Esophagus mucosa (tissue), 1 donor: ENCODE data around the gene DLG1. TPM values are rescaled to one million over a fixed set of nuclear protein-coding genes. Genes with fewer than 3 reads are reported as not detected.
"Not testable (repeated sequence)": the region's sequence is repeated elsewhere in the genome, so short reads cannot be mapped to it uniquely, and the experiment has no call there.

Experiments
- ATAC-seq: fragments of 200-7000 bp; cut with Tn5 transposase; one replicate; pipeline ENCODE4 v1.9.1; 2020
- total RNA-seq: library from RNA; stranded (reverse); gene quantifications from one replicate; pipeline ENCODE4 v1.2.4, GENCODE V29; 2023
- donor health status: DM: yes; HTN: yes; CAD: no.

Gene DLG1
- total RNA-seq, 1 donor from 2014 or later = 113 TPM

DNA sequence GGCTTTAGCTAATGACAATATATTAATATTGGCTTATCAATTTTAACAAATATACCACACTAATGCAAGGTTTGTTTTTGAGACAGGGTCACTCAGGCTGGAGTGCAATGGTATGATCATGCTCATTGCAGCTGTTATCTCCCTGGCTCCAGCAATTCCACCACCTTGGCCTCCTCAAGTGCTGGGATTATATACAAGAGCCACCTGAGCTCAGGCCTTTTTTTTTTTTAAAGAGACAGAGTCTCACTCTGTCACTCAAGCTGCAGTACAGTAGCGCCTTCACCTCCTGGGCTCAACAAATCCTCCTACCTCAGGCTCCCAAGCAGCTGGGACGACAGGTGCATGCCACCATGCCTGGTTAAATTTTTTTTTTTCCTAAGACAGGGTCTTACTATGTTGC, 11.7 kb downstream of the DLG1 start:
- peak; percentile 10 for ATAC-seq

DNA sequence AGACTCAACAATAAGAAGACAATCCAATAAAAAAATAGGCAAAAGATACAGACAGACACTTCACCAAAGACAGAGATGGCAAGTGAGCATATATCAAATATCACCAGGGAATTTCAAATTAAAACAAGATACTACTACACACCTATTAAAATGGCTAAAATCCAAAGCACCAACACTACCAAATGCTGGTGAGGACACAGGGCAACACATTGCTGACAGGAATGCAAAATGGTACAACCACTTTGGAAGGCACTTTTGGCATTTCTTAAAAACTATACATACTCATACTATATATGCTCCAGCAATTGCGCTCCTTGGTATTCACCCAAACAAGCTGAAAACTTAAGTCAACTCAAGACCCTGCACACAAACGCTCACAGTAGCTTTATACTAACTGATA, 12.9 kb downstream of the DLG1 start:
- ATAC-seq = no peak

DNA sequence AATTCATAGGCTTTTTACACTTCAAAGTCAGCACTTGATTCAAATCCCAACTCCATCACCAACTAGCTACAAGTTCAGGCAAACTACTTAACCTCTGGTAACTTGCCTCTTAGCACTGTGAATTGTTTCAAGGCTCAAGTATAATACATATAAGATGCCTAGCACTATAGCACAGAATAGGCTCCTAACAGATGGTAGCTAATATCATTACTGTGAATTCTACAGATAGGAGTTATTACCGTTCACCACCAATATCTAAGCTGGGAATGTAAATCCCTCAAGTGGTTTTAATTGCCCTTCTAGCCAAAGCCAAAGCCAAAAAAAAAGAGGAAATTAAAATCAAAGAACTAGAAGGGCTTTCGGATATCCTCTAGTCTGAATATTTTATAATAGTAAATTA, 15.4 kb downstream of the DLG1 start:
- ATAC-seq = no peak

DNA sequence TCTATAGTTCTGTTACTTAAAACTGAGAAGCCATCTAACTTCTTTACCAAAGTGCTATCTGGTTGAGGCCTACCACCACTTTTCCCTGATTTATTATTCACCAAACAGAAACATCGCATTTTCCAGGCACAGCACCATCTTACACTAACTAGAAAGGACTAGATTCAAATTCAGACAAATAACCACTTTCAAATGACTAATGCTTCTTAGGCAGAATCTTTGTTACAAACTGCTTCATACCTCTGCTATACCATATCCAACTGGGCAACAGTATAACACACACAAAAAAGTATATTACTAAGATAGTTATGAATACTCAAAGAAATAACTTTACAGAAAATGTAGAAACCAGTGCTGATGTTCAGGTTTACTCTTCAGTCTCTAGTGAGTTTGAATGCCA, 16.6 kb downstream of the DLG1 start:
- ATAC-seq = no peak

DNA sequence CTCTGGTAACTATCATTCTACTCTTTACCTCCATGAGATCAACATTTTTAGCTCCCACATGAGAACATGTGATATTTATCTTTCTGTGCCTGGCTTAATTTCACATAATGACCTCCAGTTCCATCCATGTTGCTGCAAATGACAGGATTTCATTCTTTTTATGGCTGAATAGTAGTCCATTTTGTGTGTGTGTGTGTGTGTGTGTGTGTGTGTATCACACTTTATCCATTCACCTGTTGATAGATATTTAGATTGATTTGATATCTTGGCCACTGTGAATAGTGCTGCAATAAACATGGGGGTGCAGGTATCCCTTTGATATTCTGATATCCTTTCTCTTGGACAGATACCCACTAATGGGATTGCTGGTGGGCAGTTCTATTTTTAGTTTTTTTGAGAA, 18.3 kb downstream of the DLG1 start:
- ATAC-seq = no peak

DNA sequence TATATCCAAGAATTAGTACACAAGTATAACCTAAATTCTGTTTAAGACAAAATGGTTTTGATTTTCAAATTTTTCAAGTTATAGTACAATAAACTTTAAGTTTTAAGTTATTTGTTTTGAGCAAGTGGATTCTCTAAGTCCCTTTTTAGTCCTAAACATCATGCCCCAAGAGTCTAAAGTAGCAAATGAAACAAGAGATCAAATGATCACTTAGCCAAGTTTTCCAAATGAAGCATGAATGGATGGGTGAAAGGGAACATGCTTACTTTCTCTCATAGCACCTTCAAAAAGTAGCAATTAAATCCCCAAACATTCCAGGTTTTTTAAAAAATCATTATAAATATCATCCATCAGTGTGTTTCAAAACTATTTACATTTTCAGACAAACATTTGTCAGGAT, 19.5 kb downstream of the DLG1 start:
- no peak for ATAC-seq

DNA sequence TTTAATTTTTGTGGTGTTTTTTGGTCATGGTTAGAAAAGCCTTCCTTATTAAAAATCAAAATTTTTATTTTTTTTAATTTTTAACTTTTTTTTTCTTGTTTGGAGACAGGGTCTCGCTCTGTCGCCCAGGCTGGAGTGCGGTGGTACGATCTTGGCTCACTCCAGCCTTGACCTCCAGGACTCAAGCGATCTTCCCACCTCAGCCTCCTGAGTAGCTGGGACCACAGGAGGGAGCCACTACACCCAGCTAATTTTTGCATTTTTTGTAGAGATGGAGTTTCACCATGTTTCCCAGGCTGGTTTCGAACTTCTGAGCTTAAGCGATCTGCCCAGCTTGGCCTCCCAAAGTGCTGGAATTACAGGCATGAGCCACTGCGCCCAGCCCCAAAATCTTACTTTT, 21.6 kb downstream of the DLG1 start:
- not testable (repeated sequence) for ATAC-seq

DNA sequence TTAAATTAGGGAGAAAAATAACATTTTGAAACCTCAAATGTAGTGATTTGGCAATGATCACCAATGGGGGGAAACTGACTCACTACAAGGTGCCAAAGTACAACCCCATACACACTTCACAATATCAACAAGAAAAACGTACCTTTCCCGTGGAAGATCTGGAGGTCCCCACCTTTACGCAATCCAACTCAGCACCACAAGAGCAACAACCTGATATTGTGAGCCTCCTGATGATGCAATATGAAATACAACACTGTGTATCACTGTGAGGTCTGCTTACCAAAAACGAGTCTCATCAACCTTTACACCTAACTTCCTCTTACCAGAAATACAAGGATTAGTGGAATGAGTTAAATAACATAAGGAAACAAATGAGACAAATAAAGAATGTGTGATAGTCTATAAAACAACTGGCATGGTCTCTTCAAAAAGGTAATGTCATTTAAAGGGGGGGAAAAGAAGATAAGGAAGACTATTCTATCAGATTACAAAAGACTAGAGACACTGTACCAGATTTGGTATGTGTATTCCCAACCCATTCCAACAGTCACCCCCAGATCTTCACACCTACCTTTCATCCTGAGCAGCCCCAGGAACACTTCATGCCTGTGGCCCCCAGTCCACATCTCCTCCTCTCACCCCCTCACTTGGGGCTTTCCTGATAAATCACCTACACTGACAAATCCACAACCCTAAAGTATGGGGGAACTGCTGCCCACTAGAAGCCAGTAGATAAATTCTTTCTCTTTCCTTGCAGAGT, 27.7 kb downstream of the DLG1 start:
- ATAC-seq = peak; percentile 49

DNA sequence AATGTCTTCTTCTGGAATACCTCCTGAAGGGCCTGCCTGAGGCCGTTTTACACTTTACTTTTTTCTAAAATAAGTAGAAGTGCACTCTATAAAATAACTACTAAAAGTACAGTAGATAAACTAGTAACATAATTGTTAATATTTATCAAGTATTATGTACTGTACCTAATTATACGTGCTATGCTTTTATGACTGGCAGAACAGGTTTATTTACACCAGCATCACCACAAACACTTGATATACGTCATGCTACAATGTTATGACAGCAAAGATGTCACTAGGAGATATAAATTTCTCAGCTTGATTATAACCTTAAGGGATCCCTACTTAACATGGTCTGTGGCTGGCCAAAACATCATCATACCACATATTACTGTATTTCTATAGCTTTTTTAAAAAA, 29.4 kb downstream of the DLG1 start:
- ATAC-seq = peak; percentile 29

DNA sequence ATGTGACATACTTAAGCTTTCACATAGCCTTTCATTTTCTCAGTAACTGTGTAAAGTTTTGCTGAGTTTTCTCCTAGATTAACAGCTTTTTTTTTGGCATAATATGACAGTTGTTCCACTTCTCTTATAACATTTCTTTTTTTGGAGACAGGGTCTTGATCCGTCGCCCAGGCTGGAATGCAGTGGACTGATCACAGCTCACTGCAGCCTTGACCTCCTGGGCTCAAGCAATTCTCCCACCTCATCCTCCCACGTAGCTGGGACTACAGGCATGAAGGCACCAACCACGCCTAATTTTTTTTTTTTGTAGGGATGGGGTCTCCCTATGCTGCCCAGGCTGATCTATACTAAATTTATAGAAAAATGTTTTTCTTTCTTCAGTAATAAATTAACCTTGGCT, 30.1 kb downstream of the DLG1 start:
- ATAC-seq = no peak

DNA sequence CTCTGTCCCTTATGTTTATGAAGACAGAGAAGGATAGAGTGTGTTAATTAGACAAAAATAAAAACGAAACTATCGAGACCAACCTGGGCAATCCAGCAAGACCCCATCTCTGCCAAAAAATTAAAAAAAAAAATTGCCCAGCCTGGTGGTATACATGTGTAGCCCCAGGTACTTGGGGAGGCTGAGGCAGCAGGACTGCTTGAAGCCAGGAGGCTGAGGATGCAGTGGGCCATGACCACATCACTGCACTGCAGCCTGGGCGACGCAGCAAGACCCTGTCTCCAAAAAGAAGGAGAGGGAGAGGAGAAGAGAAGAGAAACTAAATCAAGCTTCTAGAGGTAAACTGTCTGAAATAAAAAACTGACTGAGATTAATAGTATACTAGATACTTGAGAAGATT, 32.1 kb downstream of the DLG1 start:
- no peak for ATAC-seq

DNA sequence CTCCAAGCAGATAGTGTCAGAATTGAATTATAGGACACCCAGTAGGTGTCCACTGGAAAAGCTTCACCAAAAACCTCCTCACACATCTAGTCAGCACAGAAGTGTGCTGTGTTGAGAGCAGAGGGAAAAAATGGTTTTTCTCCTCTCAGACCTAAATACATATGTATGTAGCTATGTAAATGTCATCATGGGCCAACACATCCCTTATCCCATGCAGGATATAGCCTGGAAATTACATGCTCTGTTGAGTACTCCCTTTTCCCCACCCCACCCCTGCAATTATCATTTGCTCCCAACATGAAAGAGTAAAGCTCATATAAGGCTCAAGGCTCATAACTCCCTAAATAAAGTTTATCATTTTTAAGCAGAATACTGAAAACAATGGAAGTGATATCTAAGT, 35.7 kb downstream of the DLG1 start:
- no peak for ATAC-seq

DNA sequence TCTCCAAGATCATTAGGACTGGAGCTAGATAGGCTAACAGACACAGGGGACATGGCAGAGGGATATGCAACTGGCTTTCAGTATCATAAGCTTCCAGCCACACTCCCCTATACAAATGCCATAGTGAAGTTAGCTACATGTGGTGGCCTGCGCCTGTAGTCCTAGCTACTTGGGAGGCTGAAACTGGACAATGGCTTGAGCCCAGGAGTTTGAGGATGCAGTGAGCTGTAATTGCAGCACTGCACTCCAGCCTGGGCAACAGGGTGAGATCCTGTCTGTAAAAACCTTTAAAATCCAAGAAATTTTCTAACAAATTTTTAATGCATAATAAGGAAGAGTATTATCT, 37.3 kb downstream of the DLG1 start:
- ATAC-seq = no peak

DNA sequence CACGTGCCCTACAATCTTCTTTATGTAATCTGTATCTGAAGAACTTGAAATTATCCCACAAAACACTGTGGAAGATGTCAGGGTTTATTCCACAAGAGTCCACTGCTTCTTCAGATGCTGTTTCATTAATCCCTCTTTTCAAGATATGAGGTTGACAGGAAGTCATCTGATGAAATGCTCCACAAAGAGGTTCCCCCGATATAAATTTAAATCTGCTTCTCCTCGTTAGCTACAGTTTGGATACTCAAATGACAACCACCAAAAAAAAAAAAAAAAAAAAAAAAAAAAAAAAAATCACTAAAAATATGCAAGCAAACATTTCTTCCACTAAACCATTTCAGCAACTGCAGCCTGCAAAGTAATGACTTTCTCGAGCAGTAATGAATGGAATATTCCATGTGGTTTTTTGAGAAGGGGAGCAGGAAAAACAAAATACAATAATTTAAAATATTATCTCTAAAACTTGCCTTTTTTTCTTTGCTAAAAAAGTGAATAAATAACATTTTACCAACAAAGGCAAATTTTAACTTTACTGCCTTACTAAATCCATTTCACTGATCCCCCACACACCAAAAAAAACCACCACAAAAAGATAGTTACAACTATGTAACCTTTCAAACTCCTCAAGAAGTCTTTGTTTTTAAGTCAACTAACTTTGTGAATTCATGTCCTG, 37.8 kb downstream of the DLG1 start:
- no peak for ATAC-seq

DNA sequence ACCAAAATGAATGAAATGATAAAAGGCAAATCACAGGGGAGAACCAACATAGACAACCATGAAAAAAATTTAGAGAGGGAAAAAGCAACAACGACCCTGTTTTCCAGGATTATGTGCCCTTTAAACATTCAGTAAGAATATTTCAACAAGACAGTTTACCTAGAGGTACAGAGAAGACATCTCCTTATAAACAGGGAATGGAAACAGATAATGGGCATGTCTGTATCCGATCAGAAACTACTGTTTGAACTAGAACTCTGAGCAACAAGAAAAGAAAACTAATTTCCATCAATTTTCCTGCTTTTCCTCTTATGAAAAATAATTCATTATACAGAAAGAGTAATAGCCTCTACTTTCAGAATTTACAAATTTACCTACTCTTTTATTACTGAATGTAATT, 39.3 kb downstream of the DLG1 start:
- no peak for ATAC-seq

DNA sequence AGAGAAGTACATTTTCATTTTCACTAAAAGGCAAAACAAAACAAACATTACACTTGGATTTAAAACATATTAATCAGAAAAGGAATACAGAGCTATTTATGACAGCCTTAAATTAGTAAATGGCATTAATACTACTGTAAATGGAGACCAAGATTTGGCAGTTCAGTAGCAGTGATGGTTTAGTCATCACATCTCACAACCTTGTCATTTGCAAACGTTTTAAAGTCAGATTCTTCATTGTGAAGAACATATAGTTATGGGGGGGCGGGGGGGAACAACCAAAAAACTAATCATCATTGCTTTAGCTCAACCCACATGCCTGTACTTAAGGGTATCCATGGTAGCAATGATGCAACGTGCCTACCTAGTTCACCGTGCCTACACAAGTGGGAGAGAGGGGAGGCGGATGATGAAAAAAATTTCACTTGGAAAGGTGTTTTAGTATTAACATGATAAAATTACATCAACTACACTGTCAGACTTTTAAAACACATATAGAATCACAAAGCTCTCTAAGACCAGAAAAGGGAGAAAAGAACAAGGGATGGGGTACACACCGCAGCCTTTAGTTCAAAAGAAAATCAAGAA, 40.1 kb downstream of the DLG1 start:
- ATAC-seq = no peak

DNA sequence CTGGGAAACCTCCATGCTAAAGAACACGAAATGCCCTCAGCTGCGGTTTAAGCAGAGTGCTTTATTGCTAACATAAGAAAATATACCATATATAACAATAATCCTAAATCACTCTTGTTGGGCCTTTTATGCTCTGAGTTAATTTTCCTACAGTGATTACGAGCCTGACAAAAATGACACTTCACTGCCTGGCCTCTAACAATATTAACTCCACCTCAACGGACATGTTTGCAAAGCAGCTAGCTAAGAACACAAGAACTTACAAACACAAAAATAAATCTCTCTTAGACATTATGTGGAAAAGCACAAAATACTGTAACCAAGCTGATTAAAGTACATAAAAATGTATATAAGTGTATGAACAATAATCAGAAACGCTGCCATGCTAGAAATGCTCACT, 40.7 kb downstream of the DLG1 start:
- ATAC-seq = no peak

DNA sequence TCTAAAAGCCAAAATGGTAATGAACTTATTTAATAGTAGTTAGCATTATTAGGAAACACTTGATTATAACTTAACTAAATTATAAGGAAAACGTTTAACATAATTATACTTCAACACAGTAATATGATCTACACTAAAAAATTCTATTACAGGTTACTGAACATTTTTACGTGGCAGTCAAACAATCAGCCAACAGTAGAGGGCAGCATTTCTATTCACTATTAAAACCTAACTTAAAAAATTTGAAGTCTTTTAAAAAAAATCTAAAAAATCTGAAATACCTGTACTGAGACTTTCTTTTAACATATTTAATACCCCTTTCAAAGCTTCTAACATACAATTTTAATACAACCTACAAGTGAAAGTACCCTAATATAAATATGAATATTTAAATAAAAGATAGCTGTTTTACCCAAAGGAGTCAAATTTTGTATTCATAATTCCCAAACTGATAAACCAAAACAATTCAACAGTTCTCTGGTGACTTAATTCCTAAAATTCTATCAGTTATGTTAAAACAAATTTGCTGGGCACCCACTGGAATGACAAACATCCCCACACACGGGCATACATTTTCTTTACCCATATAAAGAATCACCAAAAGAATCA, 41.5 kb downstream of the DLG1 start:
- ATAC-seq = no peak

DNA sequence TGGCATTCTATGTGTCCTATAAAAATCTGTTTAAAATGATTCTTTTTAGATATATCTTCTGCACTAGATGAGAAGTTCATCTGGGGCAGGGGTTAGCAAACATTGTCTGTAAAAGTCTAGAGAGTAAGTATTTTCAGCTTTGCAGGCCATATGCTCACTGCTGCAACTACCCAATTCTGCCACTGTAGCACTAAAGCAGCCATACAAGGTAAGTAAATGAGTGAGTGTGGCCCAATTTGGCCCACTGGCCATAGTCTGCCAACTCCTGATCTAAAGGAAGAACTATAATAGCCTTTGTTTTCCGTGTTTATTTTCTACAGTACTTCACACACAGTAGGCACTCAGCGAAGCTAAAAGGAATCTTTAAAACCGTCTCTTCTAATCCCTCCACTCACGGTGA, 42.3 kb downstream of the DLG1 start:
- peak; percentile 29 for ATAC-seq

DNA sequence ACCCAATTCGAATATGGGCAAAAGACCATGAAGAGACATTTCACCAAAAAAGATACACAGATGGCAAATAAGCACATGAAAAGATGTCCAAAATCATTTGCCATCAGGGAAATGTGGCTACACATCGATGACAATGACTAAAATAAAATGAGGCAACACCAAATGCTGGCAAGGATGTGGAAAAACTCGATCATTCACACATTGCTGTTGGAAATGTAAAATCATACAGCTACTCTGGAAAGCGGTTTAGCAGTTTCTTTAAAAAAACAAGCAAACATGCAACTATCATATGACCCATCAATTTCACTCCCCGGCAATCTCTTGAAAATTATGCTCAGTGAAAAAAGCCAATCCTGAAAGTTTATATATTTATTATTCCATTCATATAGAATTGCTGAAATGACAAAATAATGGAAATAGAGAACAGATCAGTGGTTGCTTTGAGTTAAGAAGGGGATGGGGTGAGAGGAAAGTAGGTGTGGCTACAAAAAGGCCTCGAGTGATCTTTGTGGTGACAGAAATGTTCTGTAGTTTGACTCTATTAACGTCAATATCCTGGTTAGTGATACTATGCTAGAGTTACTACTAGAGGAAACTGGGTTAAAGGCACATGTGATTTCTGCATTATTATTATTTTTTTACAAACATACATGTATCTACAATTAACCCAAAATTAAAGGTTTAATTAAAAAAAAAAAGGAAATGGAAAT, 45.0 kb downstream of the DLG1 start:
- no peak for ATAC-seq

DNA sequence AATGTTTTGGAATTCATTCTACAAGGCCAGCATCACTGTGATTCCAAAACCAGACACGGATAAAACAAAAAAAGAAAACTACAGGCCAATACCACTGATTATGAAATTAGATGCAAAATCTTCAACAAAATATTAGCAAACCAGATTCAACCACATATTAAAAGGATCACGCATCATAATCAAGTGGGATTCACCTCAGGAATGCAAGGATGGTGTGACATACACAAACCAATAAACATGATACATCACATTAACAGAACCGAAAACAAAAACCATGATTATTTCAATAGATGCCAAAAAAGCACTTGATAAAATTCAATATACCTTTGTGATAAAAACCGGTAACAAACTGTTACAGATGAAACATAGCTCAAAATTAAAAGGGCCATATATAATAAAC, 48.9 kb downstream of the DLG1 start:
- ATAC-seq = no peak

DNA sequence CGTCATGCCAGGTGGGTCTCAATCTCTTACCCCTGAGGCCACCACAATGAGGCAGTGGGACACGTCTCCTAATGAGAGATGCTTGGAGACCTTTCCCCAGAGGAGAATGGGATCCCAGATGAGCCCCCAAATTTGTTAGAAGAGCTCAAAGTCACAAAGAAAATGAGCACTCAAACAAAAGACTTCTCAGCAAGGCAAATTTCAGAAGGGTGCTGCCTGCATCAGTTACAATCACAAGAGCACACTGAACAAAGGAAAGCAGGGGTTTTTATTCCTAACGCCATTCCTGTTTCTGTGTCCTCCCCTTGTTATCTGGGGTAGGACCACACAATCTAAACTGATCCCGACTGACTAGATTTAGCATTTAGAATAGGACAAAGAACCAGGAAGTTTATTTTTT, 50.1 kb downstream of the DLG1 start:
- ATAC-seq = no peak

DNA sequence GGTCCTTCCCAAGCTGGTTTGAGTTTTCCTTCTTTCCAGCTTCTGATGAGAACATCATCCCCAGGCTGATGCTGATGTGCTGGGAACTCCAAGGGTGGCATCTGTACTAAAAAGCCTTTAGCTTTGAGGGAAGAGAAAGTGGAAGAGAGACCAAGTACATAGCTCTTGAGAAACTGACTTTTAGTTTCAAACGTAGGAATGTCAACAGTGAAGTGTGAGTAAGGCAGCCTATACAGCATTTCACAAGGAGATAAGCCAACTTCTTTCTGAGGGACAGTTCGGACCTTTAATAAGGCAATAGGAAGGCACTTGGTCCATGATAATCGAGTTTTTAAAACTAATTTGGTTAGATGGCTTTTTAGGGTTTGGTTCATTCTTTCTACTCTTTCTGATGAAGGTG, 53.7 kb downstream of the DLG1 start:
- no peak for ATAC-seq
